Transverse colon (tissue), 4 donors: ENCODE results near the gene GSC2. TPM values are rescaled to one million over a fixed set of nuclear protein-coding genes. Genes with fewer than 3 reads are reported as not detected.

Source experiments
- DNase-seq: peaks from one replicate; pipeline ENCODE4 v3.0.0-alpha.2; 2019
- H3K27ac ChIP-seq, 4 donors: fragments of 200-600 bp; sonication (generic); 2 replicates each; pipeline ENCODE4 v1.5.1; 2016 to 2018; ENCODE audit warnings: inconsistent platforms in 4 of 4
- H3K27me3 ChIP-seq: fragments of 200-600 bp; sonication (generic); 2 replicates; pipeline ENCODE4 v1.5.1; 2017; ENCODE audit warnings: inconsistent platforms
- H3K36me3 ChIP-seq, 4 donors: fragments of 200-600 bp; sonication (generic); 2 replicates each; pipeline ENCODE4 v1.5.1; 2017 to 2019; ENCODE audit warnings: inconsistent platforms in 4 of 4
- H3K4me1 ChIP-seq, 4 donors: fragments of 200-600 bp; sonication (generic); 2 replicates each; pipeline ENCODE4 v1.5.1; 2017 to 2020; ENCODE audit warnings: inconsistent platforms in 4 of 4
- H3K4me3 ChIP-seq, 4 donors: fragments of 200-600 bp; sonication (generic); 1 replicate in 1 of 4; 2 replicates in 3 of 4; pipeline versions ENCODE4 v1.5.1 to v1.6.1; 2017 to 2019; ENCODE audit warnings: inconsistent platforms in 4 of 4
- H3K9me3 ChIP-seq, 2 donors: fragments of 200-600 bp; sonication (generic); 2 replicates each; pipeline ENCODE4 v1.5.1; 2017 to 2019; ENCODE audit warnings: inconsistent platforms in 2 of 2
- CTCF ChIP-seq, 5 experiments: fragments of 200-600 bp in 3 of 5; fragments of 450-650 bp in 2 of 5; sonication (generic) in 3 of 5; IDR thresholded peaks; 1 replicate in 2 of 5; 2 replicates in 3 of 5; pipeline ENCODE4 v1.5.1; 2016 to 2017; ENCODE audit warnings: antibody characterized with exemption in 5 of 5, inconsistent platforms in 3 of 5, mild to moderate bottlenecking in 2 of 5, moderate library complexity in 1 of 5
- EP300 ChIP-seq: sonication (generic); formaldehyde crosslinking; IDR thresholded peaks from one replicate; pipeline ENCODE4 v1.6.1; 2017; ENCODE audit warnings: antibody characterized with exemption, low read depth
- POLR2A ChIP-seq: fragments of 450-650 bp; IDR thresholded peaks from one replicate; pipeline ENCODE4 v1.6.1; 2016; ENCODE audit warnings: antibody characterized with exemption, mild to moderate bottlenecking, moderate library complexity
- POLR2AphosphoS5 ChIP-seq, 3 donors: sonication (generic); formaldehyde crosslinking; IDR thresholded peaks; one replicate each; pipeline ENCODE4 v1.6.1; 2016; ENCODE audit warnings: antibody characterized with exemption in 3 of 3
- WGBS, 2 donors: methylation state at CpG; one replicate each; pipeline ENCODE4 v1.1.5; 2018; ENCODE audit warnings: low coverage in 1 of 2; 5-methylcytosine and 5-hydroxymethylcytosine counted together
- in situ Hi-C, 4 donors: fragments of 200-750 bp; cut with MboI; loops; one replicate each; pipeline versions ENCODE4 v1.15.0 to v1.15.1; 2017; ENCODE audit warnings: low sequenced_read_pairs in 3 of 4, low pct_ligation_motif_present in 1 of 4, low pct_unique_long_range_greater_than_20kb in 1 of 4
- intact Hi-C: fragments of 100-400 bp; cut with DNase I; formaldehyde crosslinking; loops from one replicate; pipeline ENCODE4 v1.15.1; 2023; ENCODE audit warnings: low total_unique reads
- total RNA-seq, 4 donors: library from RNA; depleted of rRNA; stranded (reverse); fragments of >200 nt; gene quantifications; one replicate each; pipeline ENCODE4 v1.1.0, GENCODE V29; 2016

The GSC2 gene
- total RNA-seq, 4 donors from 2014 or later: not detected

- Histone ChIP-seq H3K36me3 (peaks cover 0 to 25% (median 11%) of the 10 kb centered on the region in 4 donors), H3K4me1 (peaks cover 8 to 17% (median 13%) of the 10 kb centered on the region in 4 donors), H3K4me3 (peak overlapping the region; percentile 71 to 89 (median 80)), H3K9me3 (no peaks in the 10 kb centered on the region), H3K27ac (peak overlapping the region; percentile 76 to 89 (median 84)), H3K27me3 (peaks cover 14% of the 10 kb centered on the region)
- 0 to 4% methylated on average over 7 to 17 of the region's 17 CpGs for WGBS, 2 donors
- in situ Hi-C loops: loop anchor here in 1 of 4 donors (25.0 kb wide), 1 partner anchor 493 kb away; no protein-coding TSS in a partner anchor
- DNase-seq: no peak
- intact Hi-C loops: no loop called here
- TF ChIP-seq POLR2AphosphoS5 (IDR thresholded peaks at IDR 0.05) (no peak), EP300 (no peak), CTCF (IDR thresholded peaks at IDR 0.05) (no peak), POLR2A (no peak)
Observed at GRCh38 chr22:19143967-19144400, 6.1 kb downstream of the GSC2 start.

GRCh38 chr22:19143212-19143611 lies 6.9 kb downstream of the GSC2 start:
- in situ Hi-C loops (loop anchor here in 1 of 4 donors (25.0 kb wide), 1 partner anchor 494 kb away; no protein-coding TSS in a partner anchor), intact Hi-C loops (no loop called here)
- Histone ChIP-seq H3K36me3 (peaks cover 0 to 33% (median 14%) of the 10 kb centered on the region in 4 donors), H3K4me3 (no peak overlapping the region), H3K9me3 (no peaks in the 10 kb centered on the region), H3K4me1 (peaks cover 8 to 15% (median 12%) of the 10 kb centered on the region in 4 donors), H3K27ac (no peak overlapping the region), H3K27me3 (peaks cover 6% of the 10 kb centered on the region)
- no peak for TF ChIP-seq POLR2AphosphoS5 (IDR thresholded peaks at IDR 0.05)
- no peak for TF ChIP-seq POLR2A
- TF ChIP-seq EP300: no peak
- no peak for TF ChIP-seq CTCF (IDR thresholded peaks at IDR 0.05)
- DNase-seq: no peak
- WGBS, 2 donors: 88 to 93% methylated on average over 5 of the region's 5 CpGs

- in situ Hi-C loops: loop anchor here in 1 of 4 donors (25.0 kb wide), 1 partner anchor 495 kb away; no protein-coding TSS in a partner anchor
- H3K36me3 ChIP-seq: peaks cover 0 to 38% (median 14%) of the 10 kb centered on the region in 4 donors
Observed at GRCh38 chr22:19142394-19142793, 7.7 kb downstream of the GSC2 start.

GRCh38 chr22:19139974-19140373 lies 10.1 kb downstream of the GSC2 start:
- H3K4me1 ChIP-seq: peaks cover 8 to 15% (median 11%) of the 10 kb centered on the region in 4 donors
- peaks cover 0 to 38% (median 16%) of the 10 kb centered on the region in 4 donors for H3K36me3 ChIP-seq
- H3K27me3 ChIP-seq: no peaks in the 10 kb centered on the region
- H3K27ac ChIP-seq: no peak overlapping the region
- TF ChIP-seq POLR2A (no peak), POLR2AphosphoS5 (IDR thresholded peaks at IDR 0.05) (no peak), EP300 (no peak), CTCF (IDR thresholded peaks at IDR 0.05) (no peak)
- in situ Hi-C loops (loop anchor here in 1 of 4 donors (25.0 kb wide), 1 partner anchor 497 kb away; no protein-coding TSS in a partner anchor), intact Hi-C loops (no loop called here)
- no peaks in the 10 kb centered on the region for H3K9me3 ChIP-seq
- H3K4me3 ChIP-seq: no peak overlapping the region
- WGBS, 2 donors: 91% methylated on average over 5 of the region's 5 CpGs; no CpG with 5 or more reads in 1 of the 2 donors
- DNase-seq: no peak

More at GRCh38 chr22:19142394-19142793, 7.7 kb downstream of the GSC2 start:
- TF ChIP-seq POLR2A: no peak
- 99 to 100% methylated on average over 1 to 6 of the region's 9 CpGs for WGBS, 2 donors
- Histone ChIP-seq H3K27ac (no peak overlapping the region), H3K4me3 (no peak overlapping the region), H3K9me3 (no peaks in the 10 kb centered on the region), H3K27me3 (no peaks in the 10 kb centered on the region), H3K4me1 (peaks cover 8 to 15% (median 12%) of the 10 kb centered on the region in 4 donors)
- intact Hi-C loops: no loop called here
- no peak for DNase-seq
